ENCODE measurements around the gene NID1. TPM values are rescaled to one million over a fixed set of nuclear protein-coding genes. Genes with fewer than 3 reads are reported as not detected.

The NID1 gene
- total and polyA plus RNA-seq, 2 donors (not counting 3 experiments of a cell fraction or from before 2014, with no cell fraction given), result 87.0 to 109 TPM

DNA sequence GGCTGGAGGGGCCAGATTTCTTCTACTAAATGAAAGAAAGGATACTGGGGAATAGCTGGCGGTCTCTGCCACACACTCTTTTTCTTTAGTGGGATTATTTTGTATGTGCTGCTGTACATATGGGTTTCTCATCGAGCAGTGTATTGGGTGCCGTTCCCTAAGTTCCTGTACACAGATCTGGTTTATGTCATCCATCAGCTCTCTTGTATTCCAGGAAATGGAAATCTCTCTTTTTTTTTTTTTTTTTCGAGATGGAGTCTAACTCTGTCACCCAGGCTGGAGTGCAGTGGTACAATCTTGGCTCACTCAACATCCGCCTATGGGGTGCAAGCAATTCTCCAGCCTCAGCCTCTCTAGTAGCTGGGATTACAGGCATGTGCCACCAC is 27.0 kb upstream of the NID1 start:
- H3K27ac ChIP-seq (ENCODE audit: insufficient read depth, low read depth, low read length), result no peak overlapping the region
- no peak overlapping the region for H3K4me2 ChIP-seq (ENCODE audit: insufficient read depth, low read length)
- H2AFZ ChIP-seq (ENCODE audit: low read depth, low read length), result peak overlapping the region; percentile 45
- BruUV-seq (replicated peaks), result no TSS peak
- no peak for FAIRE-seq
- TF ChIP-seq EZH2 (IDR thresholded peaks at IDR 0.05; ENCODE audit: borderline replicate concordance, low read depth, low read length, severe bottlenecking) (no peak), FOS (IDR thresholded peaks at IDR 0.05; ENCODE audit: borderline replicate concordance, insufficient read depth, low read length) (no peak), JUN (IDR thresholded peaks at IDR 0.05; ENCODE audit: borderline replicate concordance, insufficient read depth, insufficient read length, low read depth) (no peak), POLR2AphosphoS5 (IDR thresholded peaks at IDR 0.05; ENCODE audit: insufficient read depth, low read depth, low read length) (no peak)
- H3K4me1 ChIP-seq (ENCODE audit: control insufficient read depth, extremely low read depth, insufficient read depth, low read length), result peaks cover 3% of the 10 kb centered on the region
- H3K27me3 ChIP-seq (ENCODE audit: control insufficient read depth in 2 of 2, insufficient read depth in 2 of 2, low read length in 2 of 2), result no peaks in the 10 kb centered on the region
- H3K9me1 ChIP-seq (replicated peaks; ENCODE audit: control insufficient read depth, extremely low read depth, insufficient read depth, low read length), result no peaks in the 10 kb centered on the region
- ChIA-PET CTCF (no interaction called here), POLR2A (no interaction called here)
- no peak overlapping the region for H3K4me3 ChIP-seq (replicated peaks in 1 of 3; ENCODE audit: insufficient read depth in 1 of 3, low read depth in 1 of 3, low read length in 3 of 3)
- DNase-seq (ENCODE audit: low read depth, low spot score), result no peak
- H3K36me3 ChIP-seq (ENCODE audit: control insufficient read depth in 2 of 2, extremely low read depth in 1 of 2, insufficient read depth in 2 of 2, low read length in 2 of 2), result no peaks in the 10 kb centered on the region
- no peak overlapping the region for H3K9ac ChIP-seq (replicated peaks; ENCODE audit: extremely low read depth, insufficient read depth, low read length)
- H3K79me2 ChIP-seq (ENCODE audit: control insufficient read depth, insufficient read depth, low read length), result no peaks in the 10 kb centered on the region
- dilution Hi-C loops (cut with MboI; ENCODE audit: extremely low pct_ligation_motif_present, low sequenced_read_pairs) (no loop called here), intact Hi-C loops (cut with micrococcal nuclease) (no loop called here)
- H4K20me1 ChIP-seq (replicated peaks; ENCODE audit: control insufficient read depth, extremely low read depth, insufficient read depth, low read length), result no peaks in the 10 kb centered on the region
- H3K9me3 ChIP-seq (replicated peaks; ENCODE audit: control insufficient read depth, insufficient read depth, low read length), result no peaks in the 10 kb centered on the region

GRCh38 chr1:236090741-236091147 is 25.9 kb upstream of the NID1 start:
- Histone ChIP-seq H3K79me2 (ENCODE audit: control insufficient read depth, insufficient read depth, low read length) (no peaks in the 10 kb centered on the region), H4K20me1 (replicated peaks; ENCODE audit: control insufficient read depth, extremely low read depth, insufficient read depth, low read length) (no peaks in the 10 kb centered on the region), H3K9ac (replicated peaks; ENCODE audit: extremely low read depth, insufficient read depth, low read length) (no peak overlapping the region), H3K9me1 (replicated peaks; ENCODE audit: control insufficient read depth, extremely low read depth, insufficient read depth, low read length) (no peaks in the 10 kb centered on the region), H3K27me3 (ENCODE audit: control insufficient read depth in 2 of 2, insufficient read depth in 2 of 2, low read length in 2 of 2) (no peaks in the 10 kb centered on the region), H3K9me3 (replicated peaks; ENCODE audit: control insufficient read depth, insufficient read depth, low read length) (no peaks in the 10 kb centered on the region), H3K36me3 (ENCODE audit: control insufficient read depth in 2 of 2, extremely low read depth in 1 of 2, insufficient read depth in 2 of 2, low read length in 2 of 2) (no peaks in the 10 kb centered on the region), H3K4me2 (ENCODE audit: insufficient read depth, low read length) (no peak overlapping the region), H2AFZ (ENCODE audit: low read depth, low read length) (no peak overlapping the region), H3K4me3 (replicated peaks in 1 of 3; ENCODE audit: insufficient read depth in 1 of 3, low read depth in 1 of 3, low read length in 3 of 3) (no peak overlapping the region), H3K4me1 (ENCODE audit: control insufficient read depth, extremely low read depth, insufficient read depth, low read length) (peaks cover 5% of the 10 kb centered on the region), H3K27ac (ENCODE audit: insufficient read depth, low read depth, low read length) (no peak overlapping the region)
- dilution Hi-C loops (cut with MboI; ENCODE audit: extremely low pct_ligation_motif_present, low sequenced_read_pairs) (no loop called here), intact Hi-C loops (cut with micrococcal nuclease) (no loop called here)
- no TSS peak for BruUV-seq (replicated peaks)
- POLR2A ChIA-PET, result no interaction called here
- FAIRE-seq (no peak), DNase-seq (ENCODE audit: low read depth, low spot score) (no peak)
- CTCF ChIA-PET, result no interaction called here
- no peak for TF ChIP-seq EZH2 (IDR thresholded peaks at IDR 0.05; ENCODE audit: borderline replicate concordance, low read depth, low read length, severe bottlenecking)

All from endothelial cell of umbilical vein (primary cell).